ENCODE measurements around the gene RASGRF2.

RASGRF2 gene

GRCh38 chr5:81145329-81145935 is 185.3 kb downstream of the RASGRF2 start:
- no peak for DNase-seq

- no peak for DNase-seq
Measured at GRCh38 chr5:81146031-81146430, 185.9 kb downstream of the RASGRF2 start.

- DNase-seq, result no peak
Measured at GRCh38 chr5:81147011-81147885, 187.1 kb downstream of the RASGRF2 start.

GRCh38 chr5:81147886-81148571 is 187.9 kb downstream of the RASGRF2 start:
- no peak for DNase-seq

- no peak for DNase-seq
Measured at GRCh38 chr5:81151546-81151945, 191.4 kb downstream of the RASGRF2 start.

GRCh38 chr5:81154725-81155124 is 194.6 kb downstream of the RASGRF2 start:
- DNase-seq, result no peak

GRCh38 chr5:81156732-81157131 is 196.6 kb downstream of the RASGRF2 start:
- no peak for DNase-seq

- no peak for DNase-seq
Measured at GRCh38 chr5:81161012-81161601, 200.9 kb downstream of the RASGRF2 start.

GRCh38 chr5:81162501-81162900 is 202.3 kb downstream of the RASGRF2 start:
- DNase-seq, result no peak

- no peak for DNase-seq
Measured at GRCh38 chr5:81163651-81164050, 203.5 kb downstream of the RASGRF2 start.

GRCh38 chr5:81164476-81164875 is 204.3 kb downstream of the RASGRF2 start:
- DNase-seq, result no peak

GRCh38 chr5:81164936-81165335 is 204.8 kb downstream of the RASGRF2 start:
- DNase-seq, result peak; percentile 56

GRCh38 chr5:81165493-81166119 is 205.4 kb downstream of the RASGRF2 start:
- DNase-seq, result peak; percentile 68

GRCh38 chr5:81166430-81166829 is 206.3 kb downstream of the RASGRF2 start:
- no peak for DNase-seq

GRCh38 chr5:81167078-81167477 is 206.9 kb downstream of the RASGRF2 start:
- DNase-seq, result no peak

GRCh38 chr5:81167544-81167943 is 207.4 kb downstream of the RASGRF2 start:
- DNase-seq, result no peak

GRCh38 chr5:81169924-81170323 is 209.8 kb downstream of the RASGRF2 start:
- no peak for DNase-seq

- DNase-seq, result no peak
Measured at GRCh38 chr5:81171769-81172168, 211.6 kb downstream of the RASGRF2 start.

GRCh38 chr5:81172710-81173109 is 212.5 kb downstream of the RASGRF2 start:
- DNase-seq, result no peak

- DNase-seq, result no peak
Measured at GRCh38 chr5:81177061-81177460, 216.9 kb downstream of the RASGRF2 start.

- no peak for DNase-seq
Measured at GRCh38 chr5:81179959-81180358, 219.8 kb downstream of the RASGRF2 start.

- DNase-seq, result no peak
Measured at GRCh38 chr5:81180780-81181460, 220.8 kb downstream of the RASGRF2 start.
